Right lobe of liver (tissue), 6 donors: ENCODE measurements around the gene TMEM272. TPM values are rescaled to one million over a fixed set of nuclear protein-coding genes. Genes with fewer than 3 reads are reported as not detected.

Source experiments
- ATAC-seq, 4 donors: fragments of 200-7000 bp; cut with Tn5 transposase; one replicate each; pipeline ENCODE4 v1.9.1; 2020; ENCODE audit warnings: mild to moderate bottlenecking in 4 of 4, moderate library complexity in 4 of 4
- DNase-seq, 3 donors: peaks; one replicate each; pipeline ENCODE4 v3.0.0-alpha.2; 2020
- H3K27ac ChIP-seq, 3 donors: fragments of 200-600 bp; one replicate each; pipeline ENCODE4 v1.8.0; 2022
- H3K27me3 ChIP-seq, 2 donors: fragments of 200-600 bp; one replicate each; pipeline ENCODE4 v1.8.0; 2022
- H3K36me3 ChIP-seq, 4 donors: fragments of 200-600 bp; sonication (generic) in 1 of 4; one replicate each; pipeline versions ENCODE4 v1.5.1 to v1.8.0; 2017 to 2022; ENCODE audit warnings: control low read depth in 1 of 4
- H3K4me1 ChIP-seq, 4 donors: fragments of 200-600 bp; sonication (generic) in 1 of 4; one replicate each; pipeline versions ENCODE4 v1.5.1 to v1.8.0; 2017 to 2022; ENCODE audit warnings: control low read depth in 1 of 4
- H3K4me3 ChIP-seq, 3 donors: fragments of 200-600 bp; one replicate each; pipeline ENCODE4 v1.8.0; 2022
- H3K9me3 ChIP-seq, 4 donors: fragments of 200-600 bp; sonication (generic) in 1 of 4; one replicate each; pipeline versions ENCODE4 v1.5.1 to v1.8.0; 2017 to 2022; ENCODE audit warnings: control low read depth in 1 of 4
- POLR2A ChIP-seq: fragments of 450-650 bp; IDR thresholded peaks from one replicate; pipeline ENCODE4 v1.6.1; 2017; ENCODE audit warnings: antibody characterized with exemption, mild to moderate bottlenecking
- WGBS: methylation state at CpG from one replicate; pipeline ENCODE4 v1.1.6; 2018; ENCODE audit warnings: low coverage, low lambda C conversion rate; ENCODE audit not compliant: insufficient coverage; ENCODE audit errors: missing lambda C conversion rate; 5-methylcytosine and 5-hydroxymethylcytosine counted together
- intact Hi-C, 2 donors: fragments of 100-400 bp; cut with DNase I; formaldehyde crosslinking; loops; one replicate each; pipeline versions ENCODE4 v1.11.2 to v1.14.1; 2022
- total RNA-seq, 6 experiments: library from RNA; depleted of rRNA in 2 of 6; stranded (reverse); fragments of >200 nt in 2 of 6; fragmentation: NEBNext Ultra II Directional in 3 of 6; extraction: Animal tissue kit (Norgen Biotek cat#: 25700) in 3 of 6; gene quantifications; one replicate each; pipeline versions ENCODE4 v1.1.0 to v1.2.4, GENCODE V29; 2016 to 2023
- TF ChIP-seq, protein P1 (sequence below), 4 donors: fragments of 200-600 bp in 3 of 4; fragments of 450-650 bp in 1 of 4; IDR thresholded peaks; one replicate each; pipeline versions ENCODE4 v1.5.1 to v1.8.0; 2016 to 2022; ENCODE audit warnings: antibody characterized with exemption in 4 of 4, mild to moderate bottlenecking in 2 of 4
- donor health status: DM: no; HTN: yes; CAD: no.
- donor health status: DM: no; HTN: no; CAD: no.
- donor health status: DM: no; HTN: no; CAD: no.
- donor health status: DM: no; HTN: yes; CAD: no.
- donor health status: DM: no; HTN: yes; CAD: no.

The TMEM272 gene
- total RNA-seq, 6 experiments from 2014 or later = 0.06 to 0.53 (median 0.33) TPM; not detected in 1

DNA sequence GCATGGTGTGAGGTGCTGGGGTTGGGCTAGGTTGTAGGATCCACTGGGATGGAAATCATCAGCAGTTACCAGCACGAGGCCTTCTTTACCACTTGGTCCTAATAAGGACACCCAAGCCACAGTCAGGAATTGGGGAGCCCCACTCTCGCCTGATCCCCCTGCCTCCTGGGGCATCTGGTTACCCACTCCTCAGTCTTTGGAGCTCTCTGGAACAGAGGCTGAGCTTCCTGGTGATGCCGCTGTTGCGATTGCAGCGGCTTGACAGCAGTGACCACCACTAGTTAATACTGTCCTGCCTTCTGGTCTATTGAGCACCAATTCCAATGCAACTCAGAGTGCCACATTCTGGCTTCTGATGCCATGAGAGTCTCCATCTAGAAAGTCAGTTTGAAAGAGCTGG, 13.5 kb downstream of the TMEM272 start:
- DNase-seq (no peak), ATAC-seq (no peak)
- Histone ChIP-seq H3K9me3 (no peaks in the 10 kb centered on the region), H3K27me3 (no peaks in the 10 kb centered on the region), H3K4me1 (no peaks in the 10 kb centered on the region), H3K4me3 (no peak overlapping the region), H3K27ac (no peak overlapping the region), H3K36me3 (no peaks in the 10 kb centered on the region)
- WGBS = 90% methylated on average over 4 of the region's 5 CpGs
- intact Hi-C loops = no loop called here
- no peak for TF ChIP-seq POLR2A
- TF ChIP-seq, protein P1, sequence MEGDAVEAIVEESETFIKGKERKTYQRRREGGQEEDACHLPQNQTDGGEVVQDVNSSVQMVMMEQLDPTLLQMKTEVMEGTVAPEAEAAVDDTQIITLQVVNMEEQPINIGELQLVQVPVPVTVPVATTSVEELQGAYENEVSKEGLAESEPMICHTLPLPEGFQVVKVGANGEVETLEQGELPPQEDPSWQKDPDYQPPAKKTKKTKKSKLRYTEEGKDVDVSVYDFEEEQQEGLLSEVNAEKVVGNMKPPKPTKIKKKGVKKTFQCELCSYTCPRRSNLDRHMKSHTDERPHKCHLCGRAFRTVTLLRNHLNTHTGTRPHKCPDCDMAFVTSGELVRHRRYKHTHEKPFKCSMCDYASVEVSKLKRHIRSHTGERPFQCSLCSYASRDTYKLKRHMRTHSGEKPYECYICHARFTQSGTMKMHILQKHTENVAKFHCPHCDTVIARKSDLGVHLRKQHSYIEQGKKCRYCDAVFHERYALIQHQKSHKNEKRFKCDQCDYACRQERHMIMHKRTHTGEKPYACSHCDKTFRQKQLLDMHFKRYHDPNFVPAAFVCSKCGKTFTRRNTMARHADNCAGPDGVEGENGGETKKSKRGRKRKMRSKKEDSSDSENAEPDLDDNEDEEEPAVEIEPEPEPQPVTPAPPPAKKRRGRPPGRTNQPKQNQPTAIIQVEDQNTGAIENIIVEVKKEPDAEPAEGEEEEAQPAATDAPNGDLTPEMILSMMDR (IDR thresholded peaks at IDR 0.05) = no peak

DNA sequence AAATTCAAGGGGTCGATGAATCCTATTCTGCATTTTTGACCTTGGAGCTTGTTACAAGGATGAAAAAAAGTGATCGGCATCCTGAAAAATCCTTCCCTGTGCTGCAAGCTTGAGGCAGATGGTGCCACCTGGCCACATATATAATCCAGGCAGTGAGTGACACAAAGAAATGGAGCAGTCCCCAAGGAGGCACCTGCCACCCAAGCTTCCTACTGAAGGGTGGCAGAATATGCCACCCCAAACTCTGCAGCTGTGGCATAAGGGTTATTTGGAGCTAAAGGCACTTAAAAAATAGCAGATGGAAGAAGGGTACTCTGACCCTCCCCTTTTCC, 15.4 kb downstream of the TMEM272 start:
- H3K27ac ChIP-seq = no peak overlapping the region
- TF ChIP-seq, protein P1 (IDR thresholded peaks at IDR 0.05) = no peak
- no peak for TF ChIP-seq POLR2A
- H3K27me3 ChIP-seq = no peaks in the 10 kb centered on the region
- H3K4me1 ChIP-seq = no peaks in the 10 kb centered on the region
- no peaks in the 10 kb centered on the region for H3K9me3 ChIP-seq
- H3K4me3 ChIP-seq = no peak overlapping the region
- no peaks in the 10 kb centered on the region for H3K36me3 ChIP-seq
- intact Hi-C loops = no loop called here
- ATAC-seq (no peak), DNase-seq (no peak)
- WGBS = 100% methylated on average over 2 of the region's 2 CpGs

DNA sequence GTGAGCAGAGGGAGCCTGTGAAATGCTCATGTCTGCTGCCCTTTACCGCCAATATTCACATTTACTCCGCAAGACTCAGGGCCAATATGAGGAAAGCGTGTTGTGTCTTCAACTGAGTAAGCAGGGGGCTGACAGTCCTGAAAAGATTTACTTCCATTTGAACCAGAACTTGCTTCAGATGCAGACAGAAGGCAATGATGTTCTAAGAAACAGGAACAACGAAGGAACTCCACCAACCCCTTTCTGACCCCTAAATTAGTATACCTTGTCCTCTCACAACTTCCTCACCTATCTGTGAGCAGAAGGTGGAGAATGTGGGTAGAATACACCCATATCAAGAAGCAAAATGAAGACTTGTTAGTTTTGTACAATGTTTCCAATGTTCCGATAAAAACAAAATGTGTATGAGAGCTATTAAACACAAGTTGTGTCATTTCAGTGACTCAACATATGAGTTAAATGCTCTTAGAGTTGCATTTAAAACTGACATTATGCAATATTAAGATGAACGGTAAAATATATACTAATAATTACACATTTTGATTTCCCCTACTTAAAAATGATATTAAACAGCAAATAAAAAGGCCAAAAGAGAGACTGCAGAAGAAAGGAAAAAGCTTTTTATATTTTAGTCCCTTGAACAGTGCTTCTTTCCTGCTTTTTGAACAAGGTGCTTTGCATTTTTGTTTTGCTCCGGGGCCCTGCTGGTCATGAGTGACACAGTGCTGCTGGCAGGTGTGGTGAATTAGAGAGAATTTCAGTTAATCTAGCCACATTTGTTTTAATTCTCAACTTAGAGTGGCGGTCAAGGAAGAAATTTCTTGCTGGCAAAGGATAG, 16.0 kb downstream of the TMEM272 start:
- intact Hi-C loops = no loop called here
- ATAC-seq (no peak), DNase-seq (no peak)
- no peaks in the 10 kb centered on the region for H3K4me1 ChIP-seq
- WGBS = 72% methylated on average over 8 of the region's 8 CpGs
- H3K27me3 ChIP-seq = no peaks in the 10 kb centered on the region
- no peak overlapping the region for H3K4me3 ChIP-seq
- no peak overlapping the region for H3K27ac ChIP-seq
- H3K9me3 ChIP-seq = no peaks in the 10 kb centered on the region
- TF ChIP-seq, protein P1 (IDR thresholded peaks at IDR 0.05) = no peak
- no peak for TF ChIP-seq POLR2A
- no peaks in the 10 kb centered on the region for H3K36me3 ChIP-seq

DNA sequence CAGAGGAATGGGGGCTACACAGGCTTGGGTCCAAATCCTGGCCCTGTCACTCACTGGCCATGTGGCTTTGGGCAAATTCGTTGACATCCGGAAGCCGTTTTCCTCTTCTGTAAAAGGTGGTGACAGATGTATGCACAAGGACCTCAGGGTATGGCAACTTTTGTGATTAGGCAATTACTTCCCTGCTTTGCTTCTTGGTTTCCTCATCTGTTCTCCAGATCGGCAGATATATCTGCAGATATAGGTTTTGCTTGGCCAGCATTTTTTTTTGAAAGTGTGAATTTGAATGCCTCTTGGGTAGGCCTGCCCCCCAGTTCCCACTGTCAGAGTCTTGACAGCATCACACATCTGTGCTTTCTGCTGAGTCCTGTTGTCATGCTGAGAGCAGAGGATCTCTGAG, 17.7 kb downstream of the TMEM272 start:
- Histone ChIP-seq H3K4me1 (no peaks in the 10 kb centered on the region), H3K9me3 (no peaks in the 10 kb centered on the region), H3K27me3 (no peaks in the 10 kb centered on the region), H3K4me3 (no peak overlapping the region), H3K27ac (no peak overlapping the region), H3K36me3 (no peaks in the 10 kb centered on the region)
- ATAC-seq (no peak), DNase-seq (no peak)
- TF ChIP-seq POLR2A = no peak
- TF ChIP-seq, protein P1 (IDR thresholded peaks at IDR 0.05) = no peak
- intact Hi-C loops = no loop called here
- WGBS = 70% methylated on average over 4 of the region's 4 CpGs
